ENCODE results near the gene SH2D3C.
A peak's percentile ranks its signal among the peaks of the same experiment; 100 is the strongest.

The SH2D3C gene

GRCh38 chr9:127722055-127722745 lies 56.3 kb downstream of the SH2D3C start:
- ATAC-seq (replicated peaks; ENCODE audit: extremely low read depth, poor library complexity, severe bottlenecking) (no peak), DNase-seq (ENCODE audit: low spot score in 2 of 2) (no peak)
- Mint-ChIP-seq H3K27me3 (no peaks in the 10 kb centered on the region), H3K36me3 (ENCODE audit: insufficient read depth) (peaks cover 13% of the 10 kb centered on the region), H3K27ac (ENCODE audit: low read depth) (peak overlapping the region; percentile 92), H3K4me3 (peak overlapping the region; percentile 73), H3K9me3 (no peaks in the 10 kb centered on the region), H3K4me1 (peaks cover 31% of the 10 kb centered on the region)

- peak; percentile 39 for ATAC-seq (replicated peaks; ENCODE audit: extremely low read depth, poor library complexity, severe bottlenecking)
- H3K27ac Mint-ChIP-seq (ENCODE audit: low read depth) = peak overlapping the region; percentile 92
These were observed 57.1 kb downstream of the SH2D3C start for GRCh38 chr9:127721391-127721821.

GRCh38 chr9:127720865-127721227 lies 57.6 kb downstream of the SH2D3C start:
- ATAC-seq (replicated peaks; ENCODE audit: extremely low read depth, poor library complexity, severe bottlenecking) = no peak
- H3K27me3 Mint-ChIP-seq = no peaks in the 10 kb centered on the region
- peak overlapping the region; percentile 73 for H3K4me3 Mint-ChIP-seq
- H3K9me3 Mint-ChIP-seq = no peaks in the 10 kb centered on the region
- H3K4me1 Mint-ChIP-seq = peaks cover 36% of the 10 kb centered on the region
- peaks cover 14% of the 10 kb centered on the region for H3K36me3 Mint-ChIP-seq (ENCODE audit: insufficient read depth)
- peak overlapping the region; percentile 92 for H3K27ac Mint-ChIP-seq (ENCODE audit: low read depth)
- no peak for DNase-seq (ENCODE audit: low spot score in 2 of 2)

More at GRCh38 chr9:127721391-127721821, 57.1 kb downstream of the SH2D3C start:
- Mint-ChIP-seq H3K4me3 (peak overlapping the region; percentile 73), H3K9me3 (no peaks in the 10 kb centered on the region), H3K36me3 (ENCODE audit: insufficient read depth) (peaks cover 11% of the 10 kb centered on the region), H3K27me3 (no peaks in the 10 kb centered on the region), H3K4me1 (peaks cover 31% of the 10 kb centered on the region)
- DNase-seq (ENCODE audit: low spot score in 2 of 2) = peak in 1 of 2 donors; percentile 21

- no peaks in the 10 kb centered on the region for H3K9me3 Mint-ChIP-seq
- H3K4me1 Mint-ChIP-seq = peaks cover 42% of the 10 kb centered on the region
- H3K36me3 Mint-ChIP-seq (ENCODE audit: insufficient read depth) = peaks cover 15% of the 10 kb centered on the region
- ATAC-seq (replicated peaks; ENCODE audit: extremely low read depth, poor library complexity, severe bottlenecking) (peak; percentile 12), DNase-seq (ENCODE audit: low spot score in 2 of 2) (peak in 1 of 2 donors; percentile 34)
- H3K27ac Mint-ChIP-seq (ENCODE audit: low read depth) = peak overlapping the region; percentile 92
- no peaks in the 10 kb centered on the region for H3K27me3 Mint-ChIP-seq
- peak overlapping the region; percentile 73 for H3K4me3 Mint-ChIP-seq
These were observed 58.2 kb downstream of the SH2D3C start for GRCh38 chr9:127720031-127720864.

GRCh38 chr9:127717766-127718165 lies 60.7 kb downstream of the SH2D3C start:
- DNase-seq (ENCODE audit: low spot score in 2 of 2) (no peak), ATAC-seq (replicated peaks; ENCODE audit: extremely low read depth, poor library complexity, severe bottlenecking) (no peak)
- Mint-ChIP-seq H3K27me3 (no peaks in the 10 kb centered on the region), H3K9me3 (no peaks in the 10 kb centered on the region), H3K4me1 (peaks cover 47% of the 10 kb centered on the region), H3K4me3 (peak overlapping the region; percentile 38), H3K27ac (ENCODE audit: low read depth) (no peak overlapping the region), H3K36me3 (ENCODE audit: insufficient read depth) (peaks cover 20% of the 10 kb centered on the region)

GRCh38 chr9:127716412-127716811 lies 62.1 kb downstream of the SH2D3C start:
- Mint-ChIP-seq H3K4me1 (peaks cover 47% of the 10 kb centered on the region), H3K9me3 (no peaks in the 10 kb centered on the region), H3K4me3 (peak overlapping the region; percentile 88), H3K36me3 (ENCODE audit: insufficient read depth) (peaks cover 16% of the 10 kb centered on the region), H3K27ac (ENCODE audit: low read depth) (peak overlapping the region; percentile 94), H3K27me3 (no peaks in the 10 kb centered on the region)
- no peak for ATAC-seq (replicated peaks; ENCODE audit: extremely low read depth, poor library complexity, severe bottlenecking)
- no peak for DNase-seq (ENCODE audit: low spot score in 2 of 2)

- H3K27ac Mint-ChIP-seq (ENCODE audit: low read depth) = peak within 1 kb of the TSS; percentile 94
- peaks cover 15% of the 10 kb centered on the region for H3K36me3 Mint-ChIP-seq (ENCODE audit: insufficient read depth)
- H3K9me3 Mint-ChIP-seq = no peaks in the 10 kb centered on the region
- peaks cover 47% of the 10 kb centered on the region for H3K4me1 Mint-ChIP-seq
- no peaks in the 10 kb centered on the region for H3K27me3 Mint-ChIP-seq
- ATAC-seq (replicated peaks; ENCODE audit: extremely low read depth, poor library complexity, severe bottlenecking) (peak; percentile 93), DNase-seq (ENCODE audit: low spot score in 2 of 2) (peak; percentile 94 to 96)
- peak within 1 kb of the TSS; percentile 88 for H3K4me3 Mint-ChIP-seq
These were observed 62.8 kb downstream of the SH2D3C start, which contains the start of the genes PTRH1 and TTC16 for GRCh38 chr9:127715470-127716337. Gene PTRH1 (minus strand): TSS chr9:127715663. CDS start chr9:127715639, 24 bp downstream. Gene TTC16 (plus strand): TSS chr9:127716079. CDS start chr9:127716146, 67 bp downstream.

GRCh38 chr9:127714951-127715469 lies 63.5 kb downstream of the SH2D3C start:
- Mint-ChIP-seq H3K4me1 (peaks cover 47% of the 10 kb centered on the region), H3K36me3 (ENCODE audit: insufficient read depth) (peaks cover 13% of the 10 kb centered on the region), H3K27ac (ENCODE audit: low read depth) (peak overlapping the region; percentile 94), H3K4me3 (peak overlapping the region; percentile 88), H3K27me3 (no peaks in the 10 kb centered on the region), H3K9me3 (no peaks in the 10 kb centered on the region)
- ATAC-seq (replicated peaks; ENCODE audit: extremely low read depth, poor library complexity, severe bottlenecking) (peak; percentile 15), DNase-seq (ENCODE audit: low spot score in 2 of 2) (no peak)

GRCh38 chr9:127714020-127714750 lies 64.3 kb downstream of the SH2D3C start:
- Mint-ChIP-seq H3K4me1 (peaks cover 39% of the 10 kb centered on the region), H3K36me3 (ENCODE audit: insufficient read depth) (peaks cover 12% of the 10 kb centered on the region), H3K4me3 (peak overlapping the region; percentile 88), H3K27ac (ENCODE audit: low read depth) (no peak overlapping the region), H3K27me3 (no peaks in the 10 kb centered on the region), H3K9me3 (no peaks in the 10 kb centered on the region)
- no peak for DNase-seq (ENCODE audit: low spot score in 2 of 2)
- ATAC-seq (replicated peaks; ENCODE audit: extremely low read depth, poor library complexity, severe bottlenecking) = no peak

- DNase-seq (ENCODE audit: low spot score in 2 of 2) = no peak
These were observed 65.6 kb downstream of the SH2D3C start for GRCh38 chr9:127712867-127713266.

GRCh38 chr9:127712371-127712770 lies 66.1 kb downstream of the SH2D3C start:
- no peaks in the 10 kb centered on the region for H3K9me3 Mint-ChIP-seq
- H3K4me1 Mint-ChIP-seq = peaks cover 40% of the 10 kb centered on the region
- no peak overlapping the region for H3K4me3 Mint-ChIP-seq
- ATAC-seq (replicated peaks; ENCODE audit: extremely low read depth, poor library complexity, severe bottlenecking) (no peak), DNase-seq (ENCODE audit: low spot score in 2 of 2) (no peak)
- H3K27ac Mint-ChIP-seq (ENCODE audit: low read depth) = no peak overlapping the region
- no peaks in the 10 kb centered on the region for H3K27me3 Mint-ChIP-seq
- H3K36me3 Mint-ChIP-seq (ENCODE audit: insufficient read depth) = peaks cover 12% of the 10 kb centered on the region

More at GRCh38 chr9:127712867-127713266, 65.6 kb downstream of the SH2D3C start:
- Mint-ChIP-seq H3K4me1 (peaks cover 39% of the 10 kb centered on the region), H3K27ac (ENCODE audit: low read depth) (no peak overlapping the region), H3K9me3 (no peaks in the 10 kb centered on the region), H3K36me3 (ENCODE audit: insufficient read depth) (peaks cover 12% of the 10 kb centered on the region), H3K4me3 (no peak overlapping the region), H3K27me3 (no peaks in the 10 kb centered on the region)
- no peak for ATAC-seq (replicated peaks; ENCODE audit: extremely low read depth, poor library complexity, severe bottlenecking)

Data from central memory CD8-positive, alpha-beta T cell (primary cell).